ENCODE measurements around the gene PTPRD.

- TF ChIP-seq, protein P1, sequence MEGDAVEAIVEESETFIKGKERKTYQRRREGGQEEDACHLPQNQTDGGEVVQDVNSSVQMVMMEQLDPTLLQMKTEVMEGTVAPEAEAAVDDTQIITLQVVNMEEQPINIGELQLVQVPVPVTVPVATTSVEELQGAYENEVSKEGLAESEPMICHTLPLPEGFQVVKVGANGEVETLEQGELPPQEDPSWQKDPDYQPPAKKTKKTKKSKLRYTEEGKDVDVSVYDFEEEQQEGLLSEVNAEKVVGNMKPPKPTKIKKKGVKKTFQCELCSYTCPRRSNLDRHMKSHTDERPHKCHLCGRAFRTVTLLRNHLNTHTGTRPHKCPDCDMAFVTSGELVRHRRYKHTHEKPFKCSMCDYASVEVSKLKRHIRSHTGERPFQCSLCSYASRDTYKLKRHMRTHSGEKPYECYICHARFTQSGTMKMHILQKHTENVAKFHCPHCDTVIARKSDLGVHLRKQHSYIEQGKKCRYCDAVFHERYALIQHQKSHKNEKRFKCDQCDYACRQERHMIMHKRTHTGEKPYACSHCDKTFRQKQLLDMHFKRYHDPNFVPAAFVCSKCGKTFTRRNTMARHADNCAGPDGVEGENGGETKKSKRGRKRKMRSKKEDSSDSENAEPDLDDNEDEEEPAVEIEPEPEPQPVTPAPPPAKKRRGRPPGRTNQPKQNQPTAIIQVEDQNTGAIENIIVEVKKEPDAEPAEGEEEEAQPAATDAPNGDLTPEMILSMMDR (IDR thresholded peaks at IDR 0.05), result no peak
- TF ChIP-seq EZH2 (IDR thresholded peaks at IDR 0.05; ENCODE audit: borderline replicate concordance, insufficient read depth, low read depth, low read length, poor library complexity, severe bottlenecking), result no peak
Measured at GRCh38 chr9:8799206-8799605, 1813.6 kb downstream of the PTPRD start.

Measured in B cell (primary cell).